CD4-positive, alpha-beta memory T cell (primary cell): Measurements from ENCODE around the gene LYZL2. TPM values are rescaled to one million over a fixed set of nuclear protein-coding genes. Genes with fewer than 3 reads are reported as not detected.
"Not testable (repeated sequence)": the region's sequence is repeated elsewhere in the genome, so short reads cannot be mapped to it uniquely, and the experiment has no call there.

Experiments
- CTCF ChIA-PET: fragments of 350-600 bp; sonication (Branson Sonifier 250); formaldehyde crosslinking; loops from one replicate; lab custom pipeline; 2021; ENCODE audit warnings: inconsistent platforms; ENCODE audit not compliant: partially characterized antibody; lab: Charles Lee
- POLR2A ChIA-PET: fragments of 350-600 bp; sonication (Branson Sonifier 250); formaldehyde crosslinking; loops from one replicate; lab custom pipeline; 2021; ENCODE audit not compliant: partially characterized antibody; lab: Charles Lee
- DNase-seq, 5 donors: peaks; one replicate each; pipeline versions ENCODE4 v3.0.0 to v3.0.0-alpha.2; 2020 to 2022; ENCODE audit warnings: mixed read lengths in 1 of 5
- H3K27ac ChIP-seq: one replicate; pipeline ENCODE4 v1.7.0; 2013; ENCODE audit warnings: low read depth, low read length
- H3K27me3 ChIP-seq: 2 replicates; pipeline ENCODE4 v1.7.0; 2013; ENCODE audit warnings: mild to moderate bottlenecking, low read length, moderate library complexity; ENCODE audit not compliant: insufficient read depth
- H3K36me3 ChIP-seq: 2 replicates; pipeline ENCODE4 v1.7.0; 2013; ENCODE audit warnings: mild to moderate bottlenecking, low read length, moderate library complexity; ENCODE audit not compliant: insufficient read depth
- H3K4me1 ChIP-seq: 2 replicates; pipeline ENCODE4 v1.7.0; 2013; ENCODE audit warnings: mild to moderate bottlenecking, low read length, moderate library complexity; ENCODE audit not compliant: insufficient read depth
- H3K4me3 ChIP-seq, 2 donors: one replicate each; pipeline ENCODE4 v1.7.0; 2013; ENCODE audit warnings: low read length in 2 of 2, mild to moderate bottlenecking in 1 of 2
- H3K9me3 ChIP-seq, 2 donors: one replicate each; pipeline ENCODE4 v1.7.0; 2013; ENCODE audit warnings: low read length in 2 of 2, control low read depth in 1 of 2; ENCODE audit not compliant: control insufficient read depth in 1 of 2
- H3K27ac Mint-ChIP-seq, 7 donors: one replicate each; pipeline ENCODE4 v1.8.0; 2020 to 2021; ENCODE audit warnings: mixed read lengths in 7 of 7, mild to moderate bottlenecking in 6 of 7, inconsistent platforms in 3 of 7, moderate library complexity in 3 of 7
- H3K27me3 Mint-ChIP-seq, 2 donors: one replicate each; pipeline ENCODE4 v1.8.0; 2020 to 2021; ENCODE audit warnings: mixed read lengths in 2 of 2
- H3K36me3 Mint-ChIP-seq, 2 donors: one replicate each; pipeline ENCODE4 v1.8.0; 2020 to 2021; ENCODE audit warnings: mixed read lengths in 2 of 2, inconsistent platforms in 1 of 2, mild to moderate bottlenecking in 1 of 2
- H3K4me1 Mint-ChIP-seq, 4 donors: one replicate each; pipeline ENCODE4 v1.8.0; 2020 to 2021; ENCODE audit warnings: mixed read lengths in 4 of 4, mild to moderate bottlenecking in 1 of 4
- H3K4me3 Mint-ChIP-seq, 8 donors: one replicate each; pipeline ENCODE4 v1.8.0; 2020 to 2021; ENCODE audit warnings: mixed read lengths in 8 of 8, mild to moderate bottlenecking in 7 of 8, moderate library complexity in 6 of 8, inconsistent platforms in 3 of 8
- H3K9me3 Mint-ChIP-seq, 8 donors: one replicate each; pipeline ENCODE4 v1.8.0; 2020 to 2021; ENCODE audit warnings: mixed read lengths in 8 of 8, mild to moderate bottlenecking in 5 of 8, inconsistent platforms in 3 of 8, moderate library complexity in 1 of 8
- intact Hi-C: fragments of 100-400 bp; cut with micrococcal nuclease; formaldehyde crosslinking; loops from one replicate; pipeline ENCODE4 v1.15.1; 2023
- polyA plus RNA-seq, 2 donors: library from polyadenylated mRNA; unstranded; fragments of 300-500 nt; fragmentation: Illumina TruSeq; gene quantifications; one replicate each; pipeline ENCODE4 v1.2.3, GENCODE V29; 2021
- total RNA-seq, 2 experiments: library from RNA; stranded (reverse); gene quantifications; one replicate each; pipeline ENCODE4 v1.2.3, GENCODE V29; 2021

The LYZL2 gene
- total and polyA plus RNA-seq, 4 experiments from 2014 or later, result not detected

GRCh38 chr10:30651470-30652397 is 22.2 kb upstream of the LYZL2 start:
- POLR2A ChIA-PET, H3K27ac Mint-ChIP-seq, H3K36me3 ChIP-seq, H3K4me3 ChIP-seq, H3K27ac ChIP-seq, H3K36me3 Mint-ChIP-seq, H3K9me3 Mint-ChIP-seq, H3K4me1 ChIP-seq, H3K4me3 Mint-ChIP-seq, H3K4me1 Mint-ChIP-seq, intact Hi-C loops, H3K9me3 ChIP-seq, DNase-seq, H3K27me3 ChIP-seq: not testable (repeated sequence)
- CTCF ChIA-PET, result interaction anchor here (2.5 kb wide), 1 partner anchor 12 kb away, joined by 10 read pairs; no protein-coding TSS in a partner anchor
- peaks cover 24 to 31% of the 10 kb centered on the region in 2 donors for H3K27me3 Mint-ChIP-seq

GRCh38 chr10:30647089-30647488 is 17.5 kb upstream of the LYZL2 start:
- no peak for DNase-seq
- Mint-ChIP-seq H3K36me3 (no peaks in the 10 kb centered on the region), H3K27ac (no peak overlapping the region), H3K9me3 (no peaks in the 10 kb centered on the region), H3K4me1 (no peaks in the 10 kb centered on the region), H3K27me3 (peaks cover 21 to 42% of the 10 kb centered on the region in 2 donors), H3K4me3 (no peak overlapping the region)
- H3K9me3 ChIP-seq, result no peaks in the 10 kb centered on the region
- no peak overlapping the region for H3K27ac ChIP-seq
- H3K27me3 ChIP-seq, result no peaks in the 10 kb centered on the region
- ChIA-PET CTCF (interaction anchor here (2.0 kb wide), 1 partner anchor 7 kb away, joined by 15 read pairs; no protein-coding TSS in a partner anchor), POLR2A (no interaction called here)
- intact Hi-C loops, result no loop called here
- H3K36me3 ChIP-seq, result no peaks in the 10 kb centered on the region
- no peaks in the 10 kb centered on the region for H3K4me1 ChIP-seq
- no peak overlapping the region for H3K4me3 ChIP-seq

GRCh38 chr10:30645340-30645827 is 15.8 kb upstream of the LYZL2 start:
- no peaks in the 10 kb centered on the region for H3K36me3 Mint-ChIP-seq
- Histone ChIP-seq H3K4me3 (no peak overlapping the region), H3K9me3 (no peaks in the 10 kb centered on the region), H3K36me3 (no peaks in the 10 kb centered on the region), H3K27me3 (no peaks in the 10 kb centered on the region), H3K27ac (no peak overlapping the region), H3K4me1 (no peaks in the 10 kb centered on the region)
- ChIA-PET POLR2A (no interaction called here), CTCF (no interaction called here)
- no peak for DNase-seq
- peaks cover 27 to 47% of the 10 kb centered on the region in 2 donors for H3K27me3 Mint-ChIP-seq
- H3K4me3 Mint-ChIP-seq, result peak overlapping the region in 1 of 8 donors; percentile 4
- no peak overlapping the region for H3K27ac Mint-ChIP-seq
- intact Hi-C loops, result no loop called here
- no peaks in the 10 kb centered on the region for H3K4me1 Mint-ChIP-seq
- no peaks in the 10 kb centered on the region for H3K9me3 Mint-ChIP-seq

- H3K36me3 ChIP-seq, H3K36me3 Mint-ChIP-seq, intact Hi-C loops, H3K4me3 Mint-ChIP-seq, H3K4me1 Mint-ChIP-seq, H3K9me3 Mint-ChIP-seq, H3K27me3 ChIP-seq, DNase-seq, POLR2A ChIA-PET, H3K27ac Mint-ChIP-seq, H3K27ac ChIP-seq, H3K4me1 ChIP-seq, H3K4me3 ChIP-seq, H3K9me3 ChIP-seq, CTCF ChIA-PET: not testable (repeated sequence)
- H3K27me3 Mint-ChIP-seq, result peaks cover 29 to 49% of the 10 kb centered on the region in 2 donors
Observed at GRCh38 chr10:30644408-30644861, 14.9 kb upstream of the LYZL2 start.

- H3K36me3 Mint-ChIP-seq, H3K4me1 Mint-ChIP-seq, H3K36me3 ChIP-seq, CTCF ChIA-PET, H3K27ac ChIP-seq, H3K4me3 ChIP-seq, DNase-seq, H3K9me3 ChIP-seq, H3K9me3 Mint-ChIP-seq, H3K4me1 ChIP-seq, intact Hi-C loops, H3K4me3 Mint-ChIP-seq, POLR2A ChIA-PET, H3K27ac Mint-ChIP-seq, H3K27me3 ChIP-seq: not testable (repeated sequence)
- H3K27me3 Mint-ChIP-seq, result peaks cover 25 to 45% of the 10 kb centered on the region in 2 donors
Observed at GRCh38 chr10:30643557-30644199, 14.1 kb upstream of the LYZL2 start.

GRCh38 chr10:30642856-30643255 is 13.3 kb upstream of the LYZL2 start:
- H3K4me1 Mint-ChIP-seq, DNase-seq, H3K4me1 ChIP-seq, H3K9me3 ChIP-seq, H3K36me3 Mint-ChIP-seq, H3K36me3 ChIP-seq, H3K27ac ChIP-seq, H3K4me3 Mint-ChIP-seq, H3K9me3 Mint-ChIP-seq, H3K4me3 ChIP-seq, H3K27me3 ChIP-seq, CTCF ChIA-PET, POLR2A ChIA-PET, H3K27ac Mint-ChIP-seq, intact Hi-C loops: not testable (repeated sequence)
- H3K27me3 Mint-ChIP-seq, result peaks cover 23 to 43% of the 10 kb centered on the region in 2 donors
